ENCODE results near the gene SPSB4.

SPSB4 gene

DNA sequence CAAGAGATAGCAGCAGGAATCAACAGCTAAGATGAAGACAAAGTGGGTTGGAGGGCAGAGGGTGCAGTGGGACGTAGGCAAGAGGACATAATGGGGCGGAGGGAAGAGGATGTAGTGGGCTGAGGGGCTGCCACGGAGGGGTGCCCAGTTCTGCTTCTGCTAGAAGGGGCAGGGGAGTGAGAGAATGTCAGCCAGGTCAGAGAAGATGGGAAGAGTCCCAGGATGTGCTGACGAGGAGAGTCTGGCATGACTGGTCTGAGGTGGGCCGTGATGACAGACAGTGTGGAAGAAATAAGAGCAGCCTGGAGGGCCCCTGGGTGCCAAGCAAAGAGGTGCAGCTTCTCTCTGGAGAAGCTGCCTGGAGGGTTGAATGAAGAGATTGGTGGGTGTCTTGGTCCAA lies 4.0 kb downstream of the SPSB4 start:
- DNase-seq, result no peak

GRCh38 chr3:141055536-141056445 lies 4.6 kb downstream of the SPSB4 start:
- DNase-seq, result no peak

- DNase-seq, result peak in 1 of 2 experiments; percentile 21
Measured at GRCh38 chr3:141056751-141057171, 5.6 kb downstream of the SPSB4 start.

- no peak for DNase-seq
Measured at GRCh38 chr3:141057436-141057835, 6.3 kb downstream of the SPSB4 start.

GRCh38 chr3:141057946-141058800 lies 7.0 kb downstream of the SPSB4 start:
- no peak for DNase-seq

DNA sequence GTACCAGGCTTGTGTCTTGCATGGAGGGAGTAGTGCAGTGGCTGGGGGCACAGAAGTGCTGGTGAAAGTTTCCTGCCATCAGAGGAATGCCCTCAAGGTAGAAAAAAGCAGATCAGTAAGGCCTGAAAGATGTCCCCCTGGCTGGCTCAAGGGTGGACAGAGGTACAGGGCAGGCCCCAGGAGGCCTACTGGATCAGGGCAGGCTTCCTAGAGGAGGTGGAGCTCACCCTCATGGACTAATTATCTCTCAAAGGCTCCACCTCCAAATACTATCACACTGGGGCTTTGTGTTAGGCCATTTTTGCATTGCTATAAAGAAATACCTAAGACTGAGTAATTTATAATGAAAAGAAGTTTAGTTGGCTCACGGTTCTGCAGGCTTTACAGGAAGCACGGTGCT lies 7.8 kb downstream of the SPSB4 start:
- DNase-seq, result no peak

DNA sequence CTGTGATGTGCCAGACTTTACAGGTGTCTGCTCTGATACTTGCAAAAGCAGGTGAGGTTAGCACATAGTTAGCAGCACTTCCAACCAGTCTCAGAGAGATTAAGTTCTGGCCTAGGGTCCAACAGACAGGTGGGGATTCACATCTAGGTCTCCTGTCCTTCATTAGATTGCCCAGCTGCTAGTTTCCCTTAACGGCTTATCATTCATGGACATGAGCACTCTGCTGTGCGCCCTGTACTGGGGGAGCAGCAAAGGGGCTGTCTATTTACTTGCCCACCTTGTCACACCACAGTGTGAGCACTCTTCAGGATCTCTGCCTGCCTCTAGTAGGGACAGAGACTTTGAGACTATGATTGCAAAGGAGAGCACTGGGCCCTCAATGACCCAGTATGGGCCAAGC lies 8.7 kb downstream of the SPSB4 start:
- DNase-seq, result no peak

DNA sequence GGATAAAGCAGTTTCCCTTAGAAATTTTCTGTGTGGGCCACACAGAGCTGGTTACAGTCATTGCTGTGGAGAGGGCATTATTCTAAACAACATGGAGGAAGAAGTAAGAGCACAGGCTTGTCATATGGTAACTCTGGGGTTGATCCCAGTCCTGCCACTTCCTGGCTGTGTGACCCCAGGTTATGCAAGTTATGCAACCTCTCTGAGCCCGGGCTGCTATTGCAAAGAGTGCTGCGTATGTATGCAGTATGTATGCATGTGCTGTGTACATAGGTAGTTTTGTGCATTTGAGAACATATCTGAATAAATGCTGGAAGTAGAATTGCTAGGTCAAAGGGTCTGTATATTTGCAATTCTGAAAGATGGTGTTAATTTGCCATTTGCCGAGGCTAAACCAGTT lies 9.2 kb downstream of the SPSB4 start:
- DNase-seq, result no peak

- no peak for DNase-seq
Measured at GRCh38 chr3:141063831-141064230, 12.7 kb downstream of the SPSB4 start.

DNA sequence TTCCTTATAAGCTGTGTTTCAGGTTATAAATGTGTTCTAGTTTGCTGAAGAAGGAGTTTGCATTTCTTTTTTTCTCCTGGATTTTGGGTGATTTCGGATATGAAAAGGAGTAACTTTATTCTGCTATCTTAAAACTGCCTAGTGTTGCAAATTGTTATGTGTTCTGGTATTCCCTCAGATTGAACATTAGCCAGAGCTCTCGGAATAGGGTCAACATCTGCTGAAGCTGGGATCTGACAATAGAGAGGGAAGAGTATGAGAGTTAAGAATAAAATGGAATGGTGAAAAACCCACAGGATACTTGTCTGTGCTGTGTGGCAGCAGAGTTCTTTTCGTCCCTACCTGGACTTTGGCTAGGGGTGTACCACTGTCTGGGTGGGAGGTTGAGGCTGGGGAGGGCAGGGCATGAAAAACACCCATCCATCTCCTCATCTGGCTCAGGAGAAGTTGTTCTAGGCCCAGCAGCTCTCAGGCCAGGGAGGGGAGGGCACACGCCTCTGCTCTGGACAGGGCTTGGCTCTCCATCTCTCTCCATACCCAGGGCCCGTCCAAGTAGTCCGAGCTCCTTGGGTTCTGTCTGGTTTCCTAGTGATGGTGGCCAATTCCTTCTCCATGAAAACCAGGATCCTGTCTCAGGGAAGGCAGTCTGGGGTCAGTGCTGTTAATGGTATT lies 13.2 kb downstream of the SPSB4 start:
- DNase-seq, result no peak

- DNase-seq, result no peak
Measured at GRCh38 chr3:141065258-141065657, 14.1 kb downstream of the SPSB4 start.

DNA sequence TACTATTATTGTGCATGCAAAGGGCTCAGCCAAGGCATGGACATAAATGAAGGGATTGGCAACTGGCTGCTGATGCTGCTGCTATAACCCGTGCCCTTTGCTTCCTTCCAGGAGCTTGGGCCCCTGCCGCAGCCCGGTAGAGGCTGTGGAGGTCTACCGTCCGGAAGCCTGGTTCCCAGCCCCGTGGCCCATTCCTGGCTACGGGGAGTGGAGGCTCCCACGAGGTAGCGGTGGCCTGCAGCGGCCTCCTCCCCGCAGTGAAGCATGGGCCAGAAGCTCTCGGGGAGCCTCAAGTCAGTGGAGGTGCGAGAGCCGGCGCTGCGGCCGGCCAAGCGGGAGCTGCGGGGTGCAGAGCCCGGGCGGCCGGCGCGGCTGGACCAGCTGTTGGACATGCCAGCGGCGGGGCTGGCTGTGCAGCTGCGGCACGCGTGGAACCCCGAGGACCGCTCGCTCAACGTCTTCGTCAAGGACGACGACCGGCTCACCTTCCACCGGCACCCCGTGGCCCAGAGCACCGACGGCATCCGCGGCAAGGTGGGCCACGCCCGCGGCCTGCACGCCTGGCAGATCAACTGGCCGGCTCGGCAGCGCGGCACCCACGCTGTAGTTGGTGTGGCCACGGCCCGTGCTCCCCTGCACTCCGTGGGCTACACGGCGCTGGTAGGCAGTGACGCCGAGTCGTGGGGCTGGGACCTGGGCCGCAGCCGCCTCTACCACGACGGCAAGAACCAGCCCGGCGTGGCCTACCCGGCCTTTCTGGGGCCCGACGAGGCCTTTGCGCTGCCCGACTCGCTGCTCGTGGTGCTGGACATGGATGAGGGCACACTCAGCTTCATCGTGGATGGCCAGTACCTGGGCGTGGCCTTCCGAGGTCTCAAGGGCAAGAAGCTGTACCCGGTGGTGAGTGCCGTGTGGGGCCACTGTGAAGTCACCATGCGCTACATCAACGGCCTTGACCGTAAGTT lies 15.0 kb downstream of the SPSB4 start:
- no peak for DNase-seq

- no peak for DNase-seq
Measured at GRCh38 chr3:141067206-141067974, 16.2 kb downstream of the SPSB4 start.

- DNase-seq, result no peak
Measured at GRCh38 chr3:141070229-141070628, 19.1 kb downstream of the SPSB4 start.

DNA sequence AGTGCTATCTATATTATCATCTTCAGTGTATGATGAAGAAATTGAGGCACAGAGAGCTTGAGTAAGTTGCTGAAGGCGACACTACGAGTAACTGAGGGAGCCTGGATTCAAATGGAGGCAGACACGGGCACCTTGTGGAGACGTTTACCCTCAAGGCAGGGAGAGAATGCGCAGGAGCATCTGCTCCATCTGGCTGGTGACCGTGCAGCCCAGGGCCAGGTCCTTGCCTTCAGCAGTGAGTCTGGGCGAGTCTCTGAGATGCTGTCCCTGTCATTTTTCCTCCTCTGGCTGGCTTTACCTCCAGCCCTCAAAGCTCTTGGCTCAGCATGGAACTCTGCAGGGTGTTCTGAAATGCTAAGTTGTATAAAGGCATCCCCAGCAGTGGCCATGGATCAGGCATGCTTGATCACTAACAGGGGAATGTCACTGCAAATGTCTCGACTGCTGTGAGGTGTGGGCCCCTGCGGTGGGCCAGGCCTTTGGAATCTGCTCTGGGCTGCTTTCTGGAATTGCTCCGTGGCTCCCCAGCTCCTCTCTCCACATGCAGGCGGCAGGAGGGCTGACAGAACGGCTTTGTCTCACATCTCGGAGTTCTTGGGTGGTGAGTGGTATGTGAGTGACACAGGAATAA lies 19.7 kb downstream of the SPSB4 start:
- no peak for DNase-seq

GRCh38 chr3:141071681-141072260 lies 20.6 kb downstream of the SPSB4 start:
- no peak for DNase-seq

DNA sequence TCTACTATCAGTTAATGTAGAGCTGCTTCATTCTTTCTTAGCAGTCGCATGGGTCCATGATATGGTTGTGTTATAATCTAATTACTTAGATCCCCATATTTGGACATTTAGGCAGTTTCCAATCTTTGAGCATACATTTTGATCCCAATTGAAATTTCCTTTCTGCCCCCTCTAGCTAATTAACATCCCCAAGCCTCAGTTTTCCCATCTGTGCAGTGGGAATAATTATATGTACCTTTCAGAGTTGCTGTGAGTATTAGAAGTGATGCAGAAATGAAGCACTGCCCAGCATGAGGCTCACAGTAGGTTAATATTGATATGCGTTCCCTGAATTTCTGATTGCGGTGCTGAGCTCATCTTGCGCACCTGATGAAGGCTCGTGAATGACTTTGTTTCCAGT lies 21.8 kb downstream of the SPSB4 start:
- no peak for DNase-seq

- no peak for DNase-seq
Measured at GRCh38 chr3:141073580-141073979, 22.4 kb downstream of the SPSB4 start.

- no peak for DNase-seq
Measured at GRCh38 chr3:141074529-141074928, 23.4 kb downstream of the SPSB4 start.

GRCh38 chr3:141076036-141076773 lies 25.1 kb downstream of the SPSB4 start:
- no peak for DNase-seq

All from NCI-H526 (cell line).